Right lobe of liver (tissue), 6 donors: Measurements from ENCODE around the gene PAX8. TPM values are rescaled to one million over a fixed set of nuclear protein-coding genes. Genes with fewer than 3 reads are reported as not detected.

Experiments
- ATAC-seq, 4 donors: fragments of 200-7000 bp; cut with Tn5 transposase; one replicate each; pipeline ENCODE4 v1.9.1; 2020; ENCODE audit warnings: mild to moderate bottlenecking in 4 of 4, moderate library complexity in 4 of 4
- DNase-seq, 3 donors: peaks; one replicate each; pipeline ENCODE4 v3.0.0-alpha.2; 2020
- H3K27ac ChIP-seq, 3 donors: fragments of 200-600 bp; one replicate each; pipeline ENCODE4 v1.8.0; 2022
- H3K27me3 ChIP-seq, 2 donors: fragments of 200-600 bp; one replicate each; pipeline ENCODE4 v1.8.0; 2022
- H3K36me3 ChIP-seq, 4 donors: fragments of 200-600 bp; sonication (generic) in 1 of 4; one replicate each; pipeline versions ENCODE4 v1.5.1 to v1.8.0; 2017 to 2022; ENCODE audit warnings: control low read depth in 1 of 4
- H3K4me1 ChIP-seq, 4 donors: fragments of 200-600 bp; sonication (generic) in 1 of 4; one replicate each; pipeline versions ENCODE4 v1.5.1 to v1.8.0; 2017 to 2022; ENCODE audit warnings: control low read depth in 1 of 4
- H3K4me3 ChIP-seq, 3 donors: fragments of 200-600 bp; one replicate each; pipeline ENCODE4 v1.8.0; 2022
- H3K9me3 ChIP-seq, 4 donors: fragments of 200-600 bp; sonication (generic) in 1 of 4; one replicate each; pipeline versions ENCODE4 v1.5.1 to v1.8.0; 2017 to 2022; ENCODE audit warnings: control low read depth in 1 of 4
- CTCF ChIP-seq, 4 donors: fragments of 200-600 bp in 3 of 4; fragments of 450-650 bp in 1 of 4; IDR thresholded peaks; one replicate each; pipeline versions ENCODE4 v1.5.1 to v1.8.0; 2016 to 2022; ENCODE audit warnings: antibody characterized with exemption in 4 of 4, mild to moderate bottlenecking in 2 of 4
- POLR2A ChIP-seq: fragments of 450-650 bp; IDR thresholded peaks from one replicate; pipeline ENCODE4 v1.6.1; 2017; ENCODE audit warnings: antibody characterized with exemption, mild to moderate bottlenecking
- WGBS: methylation state at CpG from one replicate; pipeline ENCODE4 v1.1.6; 2018; ENCODE audit warnings: low coverage, low lambda C conversion rate; ENCODE audit not compliant: insufficient coverage; ENCODE audit errors: missing lambda C conversion rate; 5-methylcytosine and 5-hydroxymethylcytosine counted together
- intact Hi-C, 2 donors: fragments of 100-400 bp; cut with DNase I; formaldehyde crosslinking; loops; one replicate each; pipeline versions ENCODE4 v1.11.2 to v1.14.1; 2022
- total RNA-seq, 6 experiments: library from RNA; depleted of rRNA in 2 of 6; stranded (reverse); fragments of >200 nt in 2 of 6; fragmentation: NEBNext Ultra II Directional in 3 of 6; extraction: Animal tissue kit (Norgen Biotek cat#: 25700) in 3 of 6; gene quantifications; one replicate each; pipeline versions ENCODE4 v1.1.0 to v1.2.4, GENCODE V29; 2016 to 2023
- donor health status: DM: no; HTN: yes; CAD: no.
- donor health status: DM: no; HTN: no; CAD: no.
- donor health status: DM: no; HTN: no; CAD: no.
- donor health status: DM: no; HTN: yes; CAD: no.
- donor health status: DM: no; HTN: yes; CAD: no.

PAX8 gene
- total RNA-seq, 6 experiments from 2014 or later = 0.27 to 1.9 (median 0.86) TPM

DNA sequence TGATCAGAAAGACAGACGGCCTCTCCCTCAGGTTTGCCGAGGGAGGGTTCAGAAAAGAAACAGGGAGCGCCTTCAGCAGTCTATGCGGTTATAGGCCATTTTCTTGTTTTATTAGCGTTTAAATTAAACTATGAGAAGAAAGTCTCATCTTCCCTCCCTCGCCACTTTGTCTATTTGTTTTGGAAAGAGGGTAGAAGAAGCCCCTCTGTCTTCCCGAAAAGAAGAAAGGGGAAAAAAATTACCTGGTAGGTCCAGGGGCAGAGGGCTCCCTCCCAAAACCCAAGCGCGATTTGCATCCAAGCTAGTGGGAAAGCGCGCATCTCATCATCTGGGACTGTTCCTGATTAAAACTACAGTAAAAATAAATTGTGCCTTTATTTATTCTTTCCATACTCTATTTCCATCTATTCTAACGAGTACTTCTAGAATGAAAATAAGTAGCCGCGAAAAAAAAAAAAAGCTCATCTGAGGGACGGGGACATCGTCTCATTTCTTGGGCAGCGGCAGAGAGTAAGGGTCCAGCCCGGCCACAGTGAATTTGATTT is 2.4 kb downstream of the PAX8 start:
- intact Hi-C loops = no loop called here
- ATAC-seq = no peak
- Histone ChIP-seq H3K4me1 (peaks cover 0 to 23% (median 7%) of the 10 kb centered on the region in 4 donors), H3K36me3 (no peaks in the 10 kb centered on the region), H3K27me3 (peaks cover 0 to 8% of the 10 kb centered on the region in 2 donors), H3K9me3 (no peaks in the 10 kb centered on the region), H3K4me3 (no peak overlapping the region), H3K27ac (no peak overlapping the region)
- TF ChIP-seq POLR2A = no peak
- 28% methylated on average over 18 of the region's 18 CpGs for WGBS
- no peak for DNase-seq

- intact Hi-C loops = no loop called here
- 19% methylated on average over 34 of the region's 38 CpGs for WGBS
- peaks cover 0 to 17% (median 4%) of the 10 kb centered on the region in 4 donors for H3K4me1 ChIP-seq
- no peak overlapping the region for H3K27ac ChIP-seq
- no peak overlapping the region for H3K4me3 ChIP-seq
- H3K9me3 ChIP-seq = no peaks in the 10 kb centered on the region
- peaks cover 0 to 8% of the 10 kb centered on the region in 2 donors for H3K27me3 ChIP-seq
- ATAC-seq (no peak), DNase-seq (no peak)
- H3K36me3 ChIP-seq = no peaks in the 10 kb centered on the region
- no peak for TF ChIP-seq CTCF (IDR thresholded peaks at IDR 0.05)
- TF ChIP-seq POLR2A = no peak
Observed at GRCh38 chr2:113275556-113276215, 3.0 kb downstream of the PAX8 start.

- ATAC-seq (no peak), DNase-seq (no peak)
- Histone ChIP-seq H3K36me3 (no peaks in the 10 kb centered on the region), H3K27ac (no peak overlapping the region), H3K4me1 (peaks cover 0 to 17% (median 4%) of the 10 kb centered on the region in 4 donors), H3K27me3 (peaks cover 0 to 8% of the 10 kb centered on the region in 2 donors), H3K9me3 (no peaks in the 10 kb centered on the region), H3K4me3 (no peak overlapping the region)
- TF ChIP-seq CTCF (IDR thresholded peaks at IDR 0.05) = no peak
- no peak for TF ChIP-seq POLR2A
- intact Hi-C loops = no loop called here
Observed at GRCh38 chr2:113274432-113274831, 4.3 kb downstream of the PAX8 start.

GRCh38 chr2:113273981-113274380 is 4.7 kb downstream of the PAX8 start:
- H3K4me1 ChIP-seq = peaks cover 0 to 17% (median 4%) of the 10 kb centered on the region in 4 donors
- DNase-seq (no peak), ATAC-seq (no peak)
- H3K9me3 ChIP-seq = no peaks in the 10 kb centered on the region
- intact Hi-C loops = no loop called here
- TF ChIP-seq POLR2A (no peak), CTCF (IDR thresholded peaks at IDR 0.05) (no peak)
- WGBS = 46% methylated on average over 9 of the region's 9 CpGs
- H3K27me3 ChIP-seq = peaks cover 0 to 8% of the 10 kb centered on the region in 2 donors
- H3K27ac ChIP-seq = no peak overlapping the region
- no peaks in the 10 kb centered on the region for H3K36me3 ChIP-seq
- no peak overlapping the region for H3K4me3 ChIP-seq

GRCh38 chr2:113273027-113273551 is 5.6 kb downstream of the PAX8 start:
- DNase-seq (no peak), ATAC-seq (peak in 3 of 4 donors; percentile 19 to 64 (median 24))
- TF ChIP-seq POLR2A = no peak
- no peak for TF ChIP-seq CTCF (IDR thresholded peaks at IDR 0.05)
- Histone ChIP-seq H3K4me1 (peaks cover 0 to 17% (median 4%) of the 10 kb centered on the region in 4 donors), H3K9me3 (no peaks in the 10 kb centered on the region), H3K27me3 (peaks cover 0 to 8% of the 10 kb centered on the region in 2 donors), H3K4me3 (no peak overlapping the region), H3K36me3 (no peaks in the 10 kb centered on the region), H3K27ac (no peak overlapping the region)
- WGBS = 22% methylated on average over 8 of the region's 8 CpGs
- intact Hi-C loops = no loop called here
